Neutrophil (primary cell): ENCODE measurements around the gene LRRK1.

Experiments used
- H3K27ac ChIP-seq: fragments of 200-600 bp; sonication (generic); 2 replicates; pipeline ENCODE4 v1.5.1; 2016; ENCODE audit warnings: mild to moderate bottlenecking, moderate library complexity
- H3K27me3 ChIP-seq: fragments of 200-600 bp; sonication (generic); 2 replicates; pipeline ENCODE4 v1.6.0; 2016; ENCODE audit warnings: mild to moderate bottlenecking
- H3K36me3 ChIP-seq: fragments of 200-600 bp; sonication (generic); 2 replicates; pipeline ENCODE4 v1.5.1; 2017
- H3K4me1 ChIP-seq, 2 experiments: fragments of 200-600 bp in 1 of 2; sonication (generic) in 1 of 2; 1 replicate in 1 of 2; 2 replicates in 1 of 2; pipeline versions ENCODE4 v1.5.1 to v1.6.1; 2013 to 2016; ENCODE audit warnings: low read depth in 1 of 2, low read length in 1 of 2, mild to moderate bottlenecking in 1 of 2, moderate library complexity in 1 of 2; ENCODE audit not compliant: control insufficient read depth in 1 of 2, insufficient read depth in 1 of 2
- H3K4me3 ChIP-seq, 2 experiments: fragments of 200-600 bp in 1 of 2; sonication (generic) in 1 of 2; 1 replicate in 1 of 2; 2 replicates in 1 of 2; pipeline ENCODE4 v1.5.1; 2013 to 2016; ENCODE audit warnings: low read depth in 1 of 2, low read length in 1 of 2, mild to moderate bottlenecking in 1 of 2, moderate library complexity in 1 of 2
- H3K9me3 ChIP-seq: fragments of 200-600 bp; sonication (generic); 2 replicates; pipeline ENCODE4 v1.5.1; 2016
- TF ChIP-seq, protein P1 (sequence below): fragments of 200-600 bp; sonication (generic); IDR thresholded peaks from 2 replicates; pipeline ENCODE4 v1.5.1; 2016; ENCODE audit warnings: antibody characterized with exemption

The LRRK1 gene

DNA sequence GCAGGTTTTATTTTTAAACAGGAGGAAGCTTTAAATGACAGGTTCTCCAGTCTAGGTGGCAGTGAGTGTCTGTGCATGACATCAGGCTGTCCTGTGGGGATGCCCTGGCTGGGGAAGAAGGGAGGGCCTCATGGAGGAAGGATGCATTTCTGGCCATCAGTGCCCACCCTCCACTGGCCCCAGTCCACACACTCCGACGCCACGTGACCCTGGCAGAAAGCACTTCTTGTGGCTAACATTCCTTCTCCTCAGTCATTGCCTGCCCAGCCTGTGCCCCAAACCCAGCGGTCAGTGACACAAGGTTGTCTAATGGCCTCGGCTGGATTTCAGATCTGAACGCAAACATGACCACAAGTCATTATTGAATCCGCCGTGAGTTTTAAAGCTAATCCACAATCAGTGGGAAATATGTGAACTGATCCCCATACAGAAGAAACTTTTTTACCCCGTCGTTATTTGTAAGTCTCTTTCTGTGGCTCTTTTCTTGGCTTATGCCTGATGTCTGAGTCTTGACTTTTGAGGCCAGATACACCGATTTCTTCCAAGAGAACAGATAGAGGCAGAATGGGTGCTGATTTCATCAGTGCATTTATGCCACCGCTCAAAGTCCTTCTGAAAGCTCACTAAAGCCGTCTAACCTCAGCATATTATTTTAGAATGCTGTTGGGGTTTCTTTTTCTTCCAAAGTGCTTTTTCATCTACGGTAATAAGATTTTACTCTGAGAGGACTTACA is 17.3 kb upstream of the LRRK1 start:
- TF ChIP-seq, protein P1, sequence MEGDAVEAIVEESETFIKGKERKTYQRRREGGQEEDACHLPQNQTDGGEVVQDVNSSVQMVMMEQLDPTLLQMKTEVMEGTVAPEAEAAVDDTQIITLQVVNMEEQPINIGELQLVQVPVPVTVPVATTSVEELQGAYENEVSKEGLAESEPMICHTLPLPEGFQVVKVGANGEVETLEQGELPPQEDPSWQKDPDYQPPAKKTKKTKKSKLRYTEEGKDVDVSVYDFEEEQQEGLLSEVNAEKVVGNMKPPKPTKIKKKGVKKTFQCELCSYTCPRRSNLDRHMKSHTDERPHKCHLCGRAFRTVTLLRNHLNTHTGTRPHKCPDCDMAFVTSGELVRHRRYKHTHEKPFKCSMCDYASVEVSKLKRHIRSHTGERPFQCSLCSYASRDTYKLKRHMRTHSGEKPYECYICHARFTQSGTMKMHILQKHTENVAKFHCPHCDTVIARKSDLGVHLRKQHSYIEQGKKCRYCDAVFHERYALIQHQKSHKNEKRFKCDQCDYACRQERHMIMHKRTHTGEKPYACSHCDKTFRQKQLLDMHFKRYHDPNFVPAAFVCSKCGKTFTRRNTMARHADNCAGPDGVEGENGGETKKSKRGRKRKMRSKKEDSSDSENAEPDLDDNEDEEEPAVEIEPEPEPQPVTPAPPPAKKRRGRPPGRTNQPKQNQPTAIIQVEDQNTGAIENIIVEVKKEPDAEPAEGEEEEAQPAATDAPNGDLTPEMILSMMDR: no peak
- peak overlapping the region; percentile 64 for H3K27ac ChIP-seq
- H3K4me3 ChIP-seq: peak overlapping the region; percentile 31 to 48

DNA sequence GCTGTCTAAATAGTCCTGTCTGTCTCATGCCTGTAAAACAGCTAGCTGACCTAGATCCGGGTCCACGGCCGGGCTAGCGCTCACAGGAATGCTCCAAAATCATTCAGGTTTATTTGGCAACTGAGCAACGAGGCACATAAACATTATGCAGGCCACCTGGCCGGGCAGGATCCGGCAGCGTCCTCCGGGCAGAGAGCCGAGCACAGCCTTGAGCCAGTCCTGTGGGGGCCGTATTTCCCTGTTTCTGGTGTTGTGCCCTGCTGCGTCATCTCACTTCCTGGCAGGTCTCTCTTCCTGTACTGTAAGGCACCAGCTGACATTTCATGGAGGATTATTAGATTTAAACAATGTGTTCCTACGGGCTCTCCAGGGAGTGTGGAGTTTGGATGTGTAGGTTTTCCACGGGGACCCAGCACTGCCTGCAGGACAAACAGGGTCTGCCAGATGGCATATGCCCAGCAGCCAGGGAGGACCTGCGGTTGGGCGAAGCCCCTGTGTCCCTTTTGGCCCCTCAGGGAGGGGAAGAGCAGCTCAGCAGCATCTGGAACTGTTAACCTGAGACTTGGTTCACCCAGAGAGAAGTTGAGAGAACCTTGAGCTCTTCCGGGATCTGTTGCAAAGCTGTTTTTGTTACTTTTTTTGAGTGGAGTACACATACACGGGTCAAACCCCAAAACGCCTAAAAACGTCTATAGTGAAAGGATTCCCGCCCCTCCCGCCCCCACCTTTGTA is 16.6 kb upstream of the LRRK1 start:
- peak overlapping the region; percentile 31 to 48 for H3K4me3 ChIP-seq
- peak overlapping the region; percentile 64 for H3K27ac ChIP-seq
- no peaks in the 10 kb centered on the region for H3K27me3 ChIP-seq
- TF ChIP-seq, protein P1: no peak
- H3K9me3 ChIP-seq: no peaks in the 10 kb centered on the region
- H3K36me3 ChIP-seq: no peaks in the 10 kb centered on the region
- peaks cover 32 to 40% of the 10 kb centered on the region in 2 experiments for H3K4me1 ChIP-seq

More for the DNA sequence above, 17.3 kb upstream of the LRRK1 start:
- Histone ChIP-seq H3K27me3 (no peaks in the 10 kb centered on the region), H3K36me3 (no peaks in the 10 kb centered on the region), H3K4me1 (peaks cover 26 to 35% of the 10 kb centered on the region in 2 experiments), H3K9me3 (no peaks in the 10 kb centered on the region)

DNA sequence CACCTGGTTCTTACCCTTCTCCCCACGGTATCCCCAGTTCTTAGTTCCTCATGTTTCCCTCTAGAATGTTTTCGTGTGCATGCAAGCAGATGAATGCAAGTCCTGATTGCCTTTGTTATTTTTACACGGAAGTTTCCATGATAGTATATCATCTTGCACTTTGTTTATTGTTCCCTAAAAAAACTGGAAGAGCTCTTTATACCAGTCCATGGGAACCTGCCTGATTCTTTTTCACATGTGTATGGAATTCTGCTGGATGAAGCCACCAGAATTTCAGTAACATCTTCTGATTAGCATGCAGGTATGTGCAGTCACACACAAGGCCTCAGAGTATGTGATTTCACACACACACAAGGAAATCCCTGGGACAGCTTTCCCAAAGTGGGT is 16.0 kb upstream of the LRRK1 start:
- Histone ChIP-seq H3K27me3 (no peaks in the 10 kb centered on the region), H3K4me1 (peaks cover 32 to 40% of the 10 kb centered on the region in 2 experiments), H3K9me3 (no peaks in the 10 kb centered on the region), H3K27ac (peak overlapping the region; percentile 64), H3K4me3 (no peak overlapping the region), H3K36me3 (no peaks in the 10 kb centered on the region)
- TF ChIP-seq, protein P1: no peak

DNA sequence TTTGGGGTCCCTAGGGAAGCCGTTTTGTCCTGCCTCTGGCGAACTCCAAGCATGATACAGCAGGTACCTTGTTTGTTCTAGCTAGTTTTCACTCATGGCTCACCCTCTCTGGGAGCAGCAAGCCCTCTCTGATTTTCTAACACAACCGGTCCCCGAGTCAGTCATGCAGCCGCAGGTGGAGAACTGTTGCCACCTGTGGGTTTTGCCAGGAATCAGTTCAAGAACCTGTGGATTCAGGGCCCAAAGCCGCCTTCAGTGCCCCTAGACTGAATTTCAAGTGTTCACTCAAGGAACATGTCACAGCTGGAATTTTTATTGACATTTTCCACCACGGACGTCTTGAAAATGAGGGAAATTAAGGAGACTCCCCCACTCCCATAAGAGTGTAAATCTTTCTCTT is 13.3 kb upstream of the LRRK1 start:
- Histone ChIP-seq H3K27ac (peak overlapping the region; percentile 55), H3K36me3 (no peaks in the 10 kb centered on the region), H3K27me3 (no peaks in the 10 kb centered on the region), H3K4me1 (peaks cover 32 to 40% of the 10 kb centered on the region in 2 experiments), H3K4me3 (no peak overlapping the region), H3K9me3 (no peaks in the 10 kb centered on the region)
- TF ChIP-seq, protein P1: no peak

DNA sequence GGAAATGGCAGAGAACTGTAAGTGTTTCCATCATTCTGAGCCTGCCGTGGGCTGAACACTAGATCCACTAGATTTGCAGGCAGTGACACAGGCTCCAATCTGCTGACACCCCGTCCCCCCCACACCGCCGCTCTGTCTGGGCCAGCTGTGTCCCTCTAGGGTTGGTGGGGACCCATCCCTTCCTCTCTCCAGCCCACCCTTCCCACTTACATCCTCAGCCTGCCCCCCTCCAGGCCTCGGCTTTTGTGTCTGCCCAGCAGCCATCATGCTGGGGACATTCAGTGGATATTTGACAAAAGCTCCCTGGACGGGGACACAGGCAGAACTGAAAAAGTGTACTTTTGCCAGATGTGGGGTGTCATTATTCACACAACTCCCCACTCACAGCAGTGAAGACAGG is 10.7 kb upstream of the LRRK1 start:
- Histone ChIP-seq H3K4me1 (peaks cover 18 to 21% of the 10 kb centered on the region in 2 experiments), H3K27me3 (no peaks in the 10 kb centered on the region), H3K36me3 (no peaks in the 10 kb centered on the region), H3K4me3 (no peak overlapping the region), H3K27ac (no peak overlapping the region), H3K9me3 (no peaks in the 10 kb centered on the region)
- TF ChIP-seq, protein P1: no peak
